SK-N-SH (cell line): ENCODE measurements around the gene ZFP64. TPM values are rescaled to one million over a fixed set of nuclear protein-coding genes. Genes with fewer than 3 reads are reported as not detected.

ENCODE experiments used
- CTCF ChIA-PET: fragments of 300-600, 350-600 bp; formaldehyde crosslinking; extraction: SDS; loops from one replicate; lab custom pipeline; 2021; lab: Yijun Ruan, JAX
- POLR2A ChIA-PET: fragments of 350-600 bp; sonication (Branson Sonifier 250); formaldehyde crosslinking; extraction: SDS; loops from one replicate; lab custom pipeline; 2020; ENCODE audit warnings: antibody characterized with exemption, inconsistent platforms; lab: Yijun Ruan, JAX
- DNase-seq: peaks from one replicate; pipeline ENCODE4 v3.0.0; 2012
- H2AFZ ChIP-seq: fragments of 200-600 bp; sonication (generic); 2 replicates; pipeline ENCODE4 v1.8.1; 2016; ENCODE audit warnings: antibody characterized with exemption, mild to moderate bottlenecking, low read depth
- H3F3A ChIP-seq: fragments of 200-600 bp; sonication (generic); replicated peaks from 2 replicates; pipeline ENCODE3; 2016; ENCODE audit warnings: antibody characterized with exemption, mild to moderate bottlenecking; ENCODE audit not compliant: insufficient read depth
- H3K27ac ChIP-seq, 2 experiments: fragments of 200-500 bp in 1 of 2; fragments of 200-600 bp in 1 of 2; sonication (Bioruptor generic) in 1 of 2; sonication (generic), shearing (Covaris generic) in 1 of 2; 2 replicates each; pipeline versions ENCODE4 v1.5.1 to v1.6.1; 2014 to 2016; ENCODE audit warnings: low read depth in 2 of 2, inconsistent platforms in 1 of 2, low read length in 1 of 2, mild to moderate bottlenecking in 1 of 2, mixed read lengths in 1 of 2
- H3K27me3 ChIP-seq: fragments of 200-600 bp; sonication (generic), shearing (Covaris generic); 2 replicates; pipeline ENCODE4 v1.6.1; 2016; ENCODE audit warnings: mixed run types; ENCODE audit not compliant: insufficient read depth
- H3K36me3 ChIP-seq, 2 experiments: fragments of 200-500 bp in 1 of 2; fragments of 200-600 bp in 1 of 2; sonication (Bioruptor generic) in 1 of 2; sonication (generic) in 1 of 2; replicated peaks in 1 of 2; 2 replicates each; pipeline versions ENCODE3 to v1.5.1; 2014 to 2016; ENCODE audit warnings: low read length in 1 of 2, mild to moderate bottlenecking in 1 of 2; ENCODE audit not compliant: insufficient read depth in 2 of 2, control insufficient read depth in 1 of 2
- H3K4me1 ChIP-seq, 2 experiments: fragments of 200-500 bp in 1 of 2; fragments of 200-600 bp in 1 of 2; sonication (Bioruptor generic) in 1 of 2; sonication (generic), shearing (Covaris generic) in 1 of 2; 2 replicates each; pipeline versions ENCODE4 v1.5.1 to v1.6.1; 2014 to 2016; ENCODE audit warnings: low read depth in 1 of 2, low read length in 1 of 2, mixed run types in 1 of 2; ENCODE audit not compliant: insufficient read depth in 2 of 2, control insufficient read depth in 1 of 2
- H3K4me2 ChIP-seq: fragments of 200-600 bp; sonication (generic), shearing (Covaris generic); 2 replicates; pipeline ENCODE4 v1.6.1; 2017; ENCODE audit warnings: mixed run types
- H3K4me3 ChIP-seq, 2 experiments: fragments of 200-500 bp in 1 of 2; fragments of 200-600 bp in 1 of 2; sonication (Bioruptor generic) in 1 of 2; sonication (generic), shearing (Covaris generic) in 1 of 2; 2 replicates each; pipeline versions ENCODE4 v1.5.1 to v1.8.1; 2014 to 2016; ENCODE audit warnings: low read depth in 2 of 2, inconsistent platforms in 1 of 2, low read length in 1 of 2, mild to moderate bottlenecking in 1 of 2, mixed read lengths in 1 of 2, moderate library complexity in 1 of 2
- H3K79me2 ChIP-seq: fragments of 200-600 bp; sonication (generic); 2 replicates; pipeline ENCODE4 v1.8.1; 2017; ENCODE audit warnings: mild to moderate bottlenecking; ENCODE audit not compliant: insufficient read depth
- H3K9ac ChIP-seq: fragments of 200-600 bp; sonication (generic); 2 replicates; pipeline ENCODE4 v1.6.1; 2017; ENCODE audit warnings: mixed run types
- H3K9me2 ChIP-seq: fragments of 200-600 bp; sonication (generic); 2 replicates; pipeline ENCODE4 v1.6.1; 2017; ENCODE audit warnings: mixed run types
- H3K9me3 ChIP-seq: fragments of 200-600 bp; sonication (generic); 2 replicates; pipeline ENCODE4 v1.6.1; 2017; ENCODE audit warnings: mixed run types, mild to moderate bottlenecking, moderate library complexity
- H4K20me1 ChIP-seq: fragments of 200-600 bp; sonication (generic); 2 replicates; pipeline ENCODE4 v1.6.1; 2017; ENCODE audit warnings: mild to moderate bottlenecking, mixed run types; ENCODE audit not compliant: insufficient read depth
- EZH2phosphoT487 ChIP-seq: fragments of 200-600 bp; sonication (generic); IDR thresholded peaks from 2 replicates; pipeline ENCODE4 v1.6.1; 2017; ENCODE audit warnings: low read depth, mixed run types, mild to moderate bottlenecking, antibody characterized with exemption, moderate library complexity, borderline replicate concordance
- FOXJ3 ChIP-seq: sonication (generic); formaldehyde crosslinking; IDR thresholded peaks from 2 replicates; pipeline ENCODE4 v1.5.1; 2020; ENCODE audit warnings: mild to moderate bottlenecking, missing genetic modification reagents
- FOXM1 ChIP-seq: IDR thresholded peaks from 2 replicates; pipeline ENCODE4 v1.4.0; 2012; ENCODE audit warnings: low read depth, mild to moderate bottlenecking
- GABPA ChIP-seq: IDR thresholded peaks from 2 replicates; pipeline ENCODE4 v1.4.0; 2012; ENCODE audit warnings: low read depth, mild to moderate bottlenecking
- JUND ChIP-seq: IDR thresholded peaks from 2 replicates; pipeline ENCODE4 v1.4.0; 2012
- MXI1 ChIP-seq: IDR thresholded peaks from 2 replicates; pipeline ENCODE4 v1.6.1; 2012; ENCODE audit warnings: mild to moderate bottlenecking, low read depth, low read length, improper control_type of control experiment
- RXRA ChIP-seq: IDR thresholded peaks from 2 replicates; pipeline ENCODE4 v1.4.0; 2012; ENCODE audit warnings: low read depth, mild to moderate bottlenecking, borderline replicate concordance
- SIN3A ChIP-seq: IDR thresholded peaks from 2 replicates; pipeline ENCODE4 v1.6.1; 2012; ENCODE audit warnings: low read depth, mild to moderate bottlenecking, low read length, moderate library complexity, borderline replicate concordance
- TAF1 ChIP-seq: IDR thresholded peaks from 2 replicates; pipeline ENCODE4 v1.6.1; 2012; ENCODE audit warnings: low read depth, mild to moderate bottlenecking, low read length, moderate library complexity, borderline replicate concordance
- TEAD4 ChIP-seq: IDR thresholded peaks from 2 replicates; pipeline ENCODE4 v1.4.0; 2012; ENCODE audit warnings: mild to moderate bottlenecking, borderline replicate concordance; ENCODE audit not compliant: insufficient read depth
- YY1 ChIP-seq: IDR thresholded peaks from 2 replicates; pipeline ENCODE4 v1.4.0; 2012; ENCODE audit warnings: low read depth, mild to moderate bottlenecking
- WGBS: methylation state at CpG from one replicate; pipeline ENCODE4 v1.1.6; 2017; ENCODE audit warnings: low lambda C conversion rate; 5-methylcytosine and 5-hydroxymethylcytosine counted together
- polyA plus RNA-seq, 3 experiments: library from polyadenylated mRNA; depleted of rRNA; stranded (reverse); fragments of >200 nt; gene quantifications; 2 replicates each; pipeline ENCODE4 v1.2.3, GENCODE V29; 2012
- TF ChIP-seq, protein P1 (sequence below): IDR thresholded peaks from 2 replicates; pipeline ENCODE4 v1.4.0; 2012; ENCODE audit warnings: low read depth
- TF ChIP-seq, protein P2 (sequence below): IDR thresholded peaks from 2 replicates; pipeline ENCODE4 v1.6.1; 2012; ENCODE audit warnings: mild to moderate bottlenecking, low read depth, low read length, moderate library complexity
- TF ChIP-seq, protein P3 (sequence below): fragments of 150-350 bp; IDR thresholded peaks from 2 replicates; pipeline ENCODE4 v1.6.1; 2017; ENCODE audit warnings: antibody characterized with exemption, low read length, low read depth, borderline replicate concordance
- TF ChIP-seq, protein P4 (sequence below): IDR thresholded peaks from 2 replicates; pipeline ENCODE4; 2012

Gene ZFP64
- polyA plus RNA-seq, 1 of the 3 experiments (the other 2 are of a cell fraction) = 12.8 TPM

DNA sequence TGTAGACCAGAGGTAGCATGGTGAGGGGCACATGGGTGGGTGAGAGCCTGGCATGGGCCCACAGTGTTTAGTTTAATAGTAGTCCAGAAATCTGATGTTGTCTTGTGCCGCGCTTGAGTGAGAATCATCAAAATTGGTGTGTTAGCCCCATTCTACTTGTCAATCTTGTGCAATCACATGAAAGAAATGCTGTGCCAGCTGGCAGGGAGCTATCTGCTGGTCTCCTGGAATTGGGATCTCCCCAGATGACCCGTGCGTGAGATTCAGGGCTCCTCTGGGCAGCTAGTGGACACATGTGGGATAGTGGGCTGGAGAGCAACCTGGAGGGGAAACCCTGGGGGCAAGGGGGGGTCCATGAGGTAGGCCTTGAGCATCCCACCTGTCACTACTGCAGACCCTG lies 43.5 kb upstream of the ZFP64 start:
- H3K9me3 ChIP-seq = no peaks in the 10 kb centered on the region
- no peaks in the 10 kb centered on the region; the same call in 1 of the 2 replicates for H3K27me3 ChIP-seq
- H3K9ac ChIP-seq = no peak overlapping the region
- H3K4me3 ChIP-seq = no peak overlapping the region
- ChIA-PET POLR2A (no interaction called here), CTCF (no interaction called here)
- H3K9me2 ChIP-seq = no peaks in the 10 kb centered on the region
- H3K4me2 ChIP-seq = no peak overlapping the region
- no peak overlapping the region for H3K27ac ChIP-seq
- 100% methylated on average over 2 of the region's 4 CpGs for WGBS
- no peaks in the 10 kb centered on the region for H3K36me3 ChIP-seq
- no peaks in the 10 kb centered on the region for H3K79me2 ChIP-seq
- TF ChIP-seq, protein P1, sequence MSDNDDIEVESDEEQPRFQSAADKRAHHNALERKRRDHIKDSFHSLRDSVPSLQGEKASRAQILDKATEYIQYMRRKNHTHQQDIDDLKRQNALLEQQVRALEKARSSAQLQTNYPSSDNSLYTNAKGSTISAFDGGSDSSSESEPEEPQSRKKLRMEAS = no peak
- DNase-seq = no peak
- H4K20me1 ChIP-seq = no peaks in the 10 kb centered on the region
- no peaks in the 10 kb centered on the region for H3K4me1 ChIP-seq
- H3F3A ChIP-seq = no peaks in the 10 kb centered on the region
- H2AFZ ChIP-seq = no peak overlapping the region

DNA sequence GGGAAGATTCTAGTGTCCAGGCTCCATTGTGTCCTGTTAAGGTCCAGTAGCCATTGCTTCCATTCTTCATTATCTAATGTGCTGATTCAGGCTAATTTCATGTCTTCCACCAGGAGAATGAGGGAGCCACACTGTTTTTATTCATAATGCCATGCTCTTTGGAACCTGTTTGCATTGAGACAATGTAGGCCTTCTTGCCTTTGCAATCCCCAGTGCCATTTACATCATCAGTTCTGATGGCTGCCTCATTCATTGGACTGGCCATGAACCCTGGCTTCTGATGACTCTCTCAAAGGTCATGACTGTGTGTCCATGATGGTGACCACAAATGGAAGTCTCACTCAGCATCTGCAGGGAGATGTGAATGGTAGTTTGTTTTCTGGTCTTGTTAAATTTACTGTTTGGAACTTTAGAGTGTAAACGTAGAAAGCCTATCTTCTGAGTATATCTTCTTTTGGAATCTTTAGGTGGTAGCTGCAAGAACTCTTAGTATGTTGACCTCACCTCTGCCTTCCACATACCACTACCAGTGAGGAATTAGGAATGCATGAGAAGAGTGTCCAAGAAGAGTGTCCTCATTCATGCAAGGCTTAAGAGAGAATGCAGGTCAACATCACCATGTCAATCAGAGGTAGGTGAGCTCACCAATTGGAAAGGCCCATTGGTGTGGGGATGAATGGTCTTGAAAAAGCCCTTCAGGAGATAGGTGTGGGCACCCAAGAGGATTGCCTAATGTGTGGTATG lies 42.9 kb upstream of the ZFP64 start:
- Histone ChIP-seq H3K4me2 (no peak overlapping the region), H3F3A (no peaks in the 10 kb centered on the region), H3K9me3 (no peaks in the 10 kb centered on the region), H3K9me2 (no peaks in the 10 kb centered on the region), H4K20me1 (no peaks in the 10 kb centered on the region), H2AFZ (no peak overlapping the region), H3K36me3 (no peaks in the 10 kb centered on the region), H3K4me1 (no peaks in the 10 kb centered on the region), H3K27me3 (no peaks in the 10 kb centered on the region; the same call in 1 of the 2 replicates), H3K79me2 (no peaks in the 10 kb centered on the region), H3K27ac (no peak overlapping the region), H3K9ac (no peak overlapping the region), H3K4me3 (no peak overlapping the region)
- 35% methylated on average over 1 of the region's 1 CpG for WGBS
- CTCF ChIA-PET = no interaction called here
- DNase-seq = no peak
- POLR2A ChIA-PET = no interaction called here
- TF ChIP-seq MXI1 (no peak), YY1 (no peak), FOXM1 (no peak), EZH2phosphoT487 (no peak)

DNA sequence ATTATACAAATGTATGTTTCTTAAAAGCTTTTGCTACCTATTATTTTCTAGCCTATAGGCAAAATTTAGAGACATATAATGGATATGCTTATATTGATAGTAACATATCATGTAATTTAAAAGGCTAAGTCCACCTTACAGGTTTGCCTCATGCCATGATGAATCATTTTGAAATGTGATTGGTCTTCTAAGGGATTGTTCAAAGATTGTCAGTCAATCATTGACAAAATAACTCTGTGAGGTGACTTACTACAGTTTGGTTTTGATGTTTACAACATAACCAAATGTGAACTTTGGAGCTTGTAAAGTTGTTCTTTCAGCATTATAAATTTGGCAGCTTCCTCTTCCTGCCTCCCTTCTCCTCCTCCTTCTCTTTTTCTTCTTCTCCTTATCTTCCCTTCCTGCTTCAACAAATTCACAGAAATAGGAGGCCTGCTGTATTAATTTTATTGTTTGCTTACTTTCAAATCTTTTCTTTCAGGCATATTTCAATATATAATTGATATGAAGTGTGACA lies 39.7 kb upstream of the ZFP64 start:
- POLR2A ChIA-PET = no interaction called here
- CTCF ChIA-PET = interaction anchor here (0.6 to 1.7 kb wide), 4 partner anchors 11 to 81 kb away, joined by 3 to 5 read pairs (median 3); no protein-coding TSS in a partner anchor
- TF ChIP-seq, protein P2, sequence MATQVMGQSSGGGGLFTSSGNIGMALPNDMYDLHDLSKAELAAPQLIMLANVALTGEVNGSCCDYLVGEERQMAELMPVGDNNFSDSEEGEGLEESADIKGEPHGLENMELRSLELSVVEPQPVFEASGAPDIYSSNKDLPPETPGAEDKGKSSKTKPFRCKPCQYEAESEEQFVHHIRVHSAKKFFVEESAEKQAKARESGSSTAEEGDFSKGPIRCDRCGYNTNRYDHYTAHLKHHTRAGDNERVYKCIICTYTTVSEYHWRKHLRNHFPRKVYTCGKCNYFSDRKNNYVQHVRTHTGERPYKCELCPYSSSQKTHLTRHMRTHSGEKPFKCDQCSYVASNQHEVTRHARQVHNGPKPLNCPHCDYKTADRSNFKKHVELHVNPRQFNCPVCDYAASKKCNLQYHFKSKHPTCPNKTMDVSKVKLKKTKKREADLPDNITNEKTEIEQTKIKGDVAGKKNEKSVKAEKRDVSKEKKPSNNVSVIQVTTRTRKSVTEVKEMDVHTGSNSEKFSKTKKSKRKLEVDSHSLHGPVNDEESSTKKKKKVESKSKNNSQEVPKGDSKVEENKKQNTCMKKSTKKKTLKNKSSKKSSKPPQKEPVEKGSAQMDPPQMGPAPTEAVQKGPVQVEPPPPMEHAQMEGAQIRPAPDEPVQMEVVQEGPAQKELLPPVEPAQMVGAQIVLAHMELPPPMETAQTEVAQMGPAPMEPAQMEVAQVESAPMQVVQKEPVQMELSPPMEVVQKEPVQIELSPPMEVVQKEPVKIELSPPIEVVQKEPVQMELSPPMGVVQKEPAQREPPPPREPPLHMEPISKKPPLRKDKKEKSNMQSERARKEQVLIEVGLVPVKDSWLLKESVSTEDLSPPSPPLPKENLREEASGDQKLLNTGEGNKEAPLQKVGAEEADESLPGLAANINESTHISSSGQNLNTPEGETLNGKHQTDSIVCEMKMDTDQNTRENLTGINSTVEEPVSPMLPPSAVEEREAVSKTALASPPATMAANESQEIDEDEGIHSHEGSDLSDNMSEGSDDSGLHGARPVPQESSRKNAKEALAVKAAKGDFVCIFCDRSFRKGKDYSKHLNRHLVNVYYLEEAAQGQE = no peak
- no peak for TF ChIP-seq RXRA
- no peak for TF ChIP-seq TEAD4
- TF ChIP-seq, protein P3, sequence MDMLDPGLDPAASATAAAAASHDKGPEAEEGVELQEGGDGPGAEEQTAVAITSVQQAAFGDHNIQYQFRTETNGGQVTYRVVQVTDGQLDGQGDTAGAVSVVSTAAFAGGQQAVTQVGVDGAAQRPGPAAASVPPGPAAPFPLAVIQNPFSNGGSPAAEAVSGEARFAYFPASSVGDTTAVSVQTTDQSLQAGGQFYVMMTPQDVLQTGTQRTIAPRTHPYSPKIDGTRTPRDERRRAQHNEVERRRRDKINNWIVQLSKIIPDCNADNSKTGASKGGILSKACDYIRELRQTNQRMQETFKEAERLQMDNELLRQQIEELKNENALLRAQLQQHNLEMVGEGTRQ = no peak
- TF ChIP-seq FOXJ3 = no peak
- TF ChIP-seq SIN3A = no peak
- TF ChIP-seq GABPA = no peak
- TF ChIP-seq TAF1 = no peak
- no peak for TF ChIP-seq MXI1
- TF ChIP-seq, protein P4, sequence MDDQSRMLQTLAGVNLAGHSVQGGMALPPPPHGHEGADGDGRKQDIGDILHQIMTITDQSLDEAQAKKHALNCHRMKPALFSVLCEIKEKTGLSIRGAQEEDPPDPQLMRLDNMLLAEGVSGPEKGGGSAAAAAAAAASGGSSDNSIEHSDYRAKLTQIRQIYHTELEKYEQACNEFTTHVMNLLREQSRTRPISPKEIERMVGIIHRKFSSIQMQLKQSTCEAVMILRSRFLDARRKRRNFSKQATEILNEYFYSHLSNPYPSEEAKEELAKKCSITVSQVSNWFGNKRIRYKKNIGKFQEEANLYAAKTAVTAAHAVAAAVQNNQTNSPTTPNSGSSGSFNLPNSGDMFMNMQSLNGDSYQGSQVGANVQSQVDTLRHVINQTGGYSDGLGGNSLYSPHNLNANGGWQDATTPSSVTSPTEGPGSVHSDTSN = no peak
- TF ChIP-seq JUND = no peak

More for the DNA sequence above, 39.7 kb upstream of the ZFP64 start:
- Histone ChIP-seq H3K36me3 (no peaks in the 10 kb centered on the region), H3K79me2 (no peaks in the 10 kb centered on the region), H3K9ac (no peak overlapping the region), H3K4me2 (no peak overlapping the region), H3K27me3 (no peaks in the 10 kb centered on the region), H3K4me3 (no peak overlapping the region), H3K9me3 (no peaks in the 10 kb centered on the region), H3K4me1 (no peaks in the 10 kb centered on the region; a peak in 2 of 4 replicates), H3K9me2 (no peaks in the 10 kb centered on the region), H3F3A (no peaks in the 10 kb centered on the region), H2AFZ (no peak overlapping the region), H3K27ac (no peak overlapping the region), H4K20me1 (no peaks in the 10 kb centered on the region)
- no peak for DNase-seq
